GM21515 (cell line): Measurements from ENCODE around the gene NCR1.
"Not testable (repeated sequence)": the region's sequence is repeated elsewhere in the genome, so short reads cannot be mapped to it uniquely, and the experiment has no call there.

Source experiments
- ATAC-seq: cut with Tn5 transposase; IDR thresholded peaks from one replicate; pipeline ENCODE4 v1.9.1; 2021; ENCODE audit not compliant: unreplicated experiment

The NCR1 gene

GRCh38 chr19:54905421-54905802, 536 bp upstream of the NCR1 start:
- ATAC-seq, result no peak

- no peak for ATAC-seq
These were observed 871 bp downstream of the NCR1 start for GRCh38 chr19:54906819-54907218.

- not testable (repeated sequence) for ATAC-seq
These were observed 2.0 kb downstream of the NCR1 start for GRCh38 chr19:54907899-54908298.

- ATAC-seq, result no peak
These were observed 10.9 kb downstream of the NCR1 start for GRCh38 chr19:54916822-54917221.

- ATAC-seq, result no peak
These were observed 12.6 kb downstream of the NCR1 start for GRCh38 chr19:54918499-54918898.

GRCh38 chr19:54919646-54920563, 14.0 kb downstream of the NCR1 start:
- not testable (repeated sequence) for ATAC-seq

GRCh38 chr19:54921082-54921481, 15.1 kb downstream of the NCR1 start:
- no peak for ATAC-seq

- ATAC-seq, result no peak
These were observed 17.3 kb downstream of the NCR1 start for GRCh38 chr19:54923276-54923675.

GRCh38 chr19:54928299-54928698, 22.4 kb downstream of the NCR1 start:
- ATAC-seq, result no peak

- no peak for ATAC-seq
These were observed 32.0 kb downstream of the NCR1 start for GRCh38 chr19:54937926-54938325.

- no peak for ATAC-seq
These were observed 33.0 kb downstream of the NCR1 start for GRCh38 chr19:54938906-54939305.

- not testable (repeated sequence) for ATAC-seq
These were observed 33.6 kb downstream of the NCR1 start for GRCh38 chr19:54939538-54939937.

GRCh38 chr19:54943772-54944361, 37.9 kb downstream of the NCR1 start:
- ATAC-seq, result not testable (repeated sequence)

- ATAC-seq, result no peak
These were observed 41.4 kb downstream of the NCR1 start, which contains the start of gene NLRP7 for GRCh38 chr19:54947381-54947780. Gene NLRP7 (minus strand): TSS chr19:54947530.

GRCh38 chr19:54949412-54949811, 43.5 kb downstream of the NCR1 start:
- no peak for ATAC-seq

- ATAC-seq, result not testable (repeated sequence)
These were observed 44.6 kb downstream of the NCR1 start for GRCh38 chr19:54950580-54950979.

GRCh38 chr19:54952591-54953344, 46.8 kb downstream of the NCR1 start:
- no peak for ATAC-seq

- ATAC-seq, result not testable (repeated sequence)
These were observed 47.4 kb downstream of the NCR1 start for GRCh38 chr19:54953345-54953713.

- no peak for ATAC-seq
These were observed 49.4 kb downstream of the NCR1 start for GRCh38 chr19:54955376-54955775.

- ATAC-seq, result no peak
These were observed 53.9 kb downstream of the NCR1 start for GRCh38 chr19:54959840-54960239.
